HG03575 (cell line): ENCODE results near the gene SORD.

Experiments used
- ATAC-seq: cut with Tn5 transposase; IDR thresholded peaks from one replicate; pipeline ENCODE4 v1.9.1; 2021; ENCODE audit not compliant: unreplicated experiment, insufficient number of reproducible peaks, low FRiP score; ENCODE audit errors: extremely low read depth

The SORD gene

DNA sequence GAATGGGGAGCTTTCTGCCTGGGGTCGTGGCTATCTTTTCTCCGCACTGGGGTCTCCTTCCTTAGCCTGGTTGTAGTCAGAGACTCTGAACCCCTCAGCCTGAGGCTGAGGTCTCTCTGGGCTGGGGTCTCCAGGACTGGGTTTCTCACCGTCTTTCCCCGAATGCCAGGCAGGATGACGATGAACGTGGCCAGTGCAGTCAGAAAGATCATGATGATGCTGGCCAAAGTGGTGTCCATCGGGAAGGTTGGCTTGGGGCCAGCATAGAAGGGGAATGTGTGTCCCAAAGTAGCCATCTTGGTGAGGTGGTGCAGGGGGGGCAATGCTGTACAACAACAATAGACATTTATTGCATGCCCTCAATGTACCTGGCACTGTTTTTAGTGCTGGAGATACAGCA, 99.7 kb downstream of the SORD start:
- ATAC-seq, result no peak

DNA sequence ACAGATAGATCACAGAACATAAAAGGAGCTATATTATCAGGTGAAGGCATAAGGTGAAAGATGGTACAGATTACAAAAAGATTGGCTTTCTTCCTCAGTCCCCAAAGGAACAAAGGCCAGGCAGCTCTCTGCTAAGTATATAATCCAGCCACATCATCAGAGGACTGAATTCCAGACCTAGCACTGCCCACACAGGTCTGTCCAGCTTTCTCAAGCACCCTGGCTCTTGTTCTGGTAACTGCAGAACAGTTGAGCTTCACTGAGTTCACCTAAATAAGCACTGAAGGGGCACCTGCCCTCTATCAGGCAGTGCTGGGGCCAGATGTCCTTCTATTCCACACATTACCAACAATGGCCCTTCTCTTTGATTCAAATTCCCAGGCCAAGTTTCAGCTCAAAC, 100.4 kb downstream of the SORD start:
- no peak for ATAC-seq

DNA sequence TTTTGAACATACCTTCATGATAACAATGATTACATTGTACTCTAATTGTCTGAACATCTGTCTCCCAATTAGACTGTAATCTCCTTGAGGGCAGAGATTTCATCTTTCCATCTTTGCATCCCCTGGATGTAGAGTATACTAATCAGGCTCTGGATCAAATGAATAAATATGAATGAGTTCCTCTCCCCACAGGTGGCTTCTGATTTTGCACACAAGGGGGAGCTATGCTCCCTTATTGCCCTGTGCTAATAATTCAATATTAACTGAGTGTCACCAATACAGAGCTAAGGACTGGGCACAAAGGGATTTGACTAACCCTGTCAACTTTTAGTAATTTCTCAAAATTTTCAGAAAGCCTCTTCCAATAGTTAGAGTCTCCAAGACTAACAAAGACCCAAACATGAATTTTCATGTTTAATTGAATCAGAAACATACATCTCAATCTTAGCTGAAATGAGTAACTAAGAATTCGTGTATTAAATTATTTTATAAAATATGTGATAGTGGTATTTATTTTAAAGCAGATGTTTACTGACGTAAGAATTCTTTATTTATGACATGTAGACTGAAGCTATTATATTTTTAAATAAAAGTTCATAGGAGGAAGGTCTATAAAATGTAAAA, 103.7 kb downstream of the SORD start:
- ATAC-seq, result no peak
